HL-60 (cell line): ENCODE data around the gene ZNF575.

Experiments
- GABPA ChIP-seq: IDR thresholded peaks from 2 replicates; pipeline ENCODE4 v1.6.1; 2012; ENCODE audit warnings: low read depth
- POLR2AphosphoS5 ChIP-seq: IDR thresholded peaks from 2 replicates; pipeline ENCODE4 v1.6.1; 2012; ENCODE audit warnings: low read depth
- SPI1 ChIP-seq: IDR thresholded peaks from 2 replicates; pipeline ENCODE4 v1.6.1; 2012; ENCODE audit warnings: low read depth, mild to moderate bottlenecking, borderline replicate concordance
- TF ChIP-seq, protein P1 (sequence below): IDR thresholded peaks from one replicate; pipeline ENCODE4 v1.5.1; 2011; ENCODE audit warnings: low read length, control low read depth, inconsistent platforms; ENCODE audit not compliant: insufficient read depth
- TF ChIP-seq, protein P2 (sequence below): IDR thresholded peaks from 2 replicates; pipeline ENCODE4 v1.6.1; 2012; ENCODE audit warnings: low read depth; ENCODE audit not compliant: insufficient replicate concordance

DNA sequence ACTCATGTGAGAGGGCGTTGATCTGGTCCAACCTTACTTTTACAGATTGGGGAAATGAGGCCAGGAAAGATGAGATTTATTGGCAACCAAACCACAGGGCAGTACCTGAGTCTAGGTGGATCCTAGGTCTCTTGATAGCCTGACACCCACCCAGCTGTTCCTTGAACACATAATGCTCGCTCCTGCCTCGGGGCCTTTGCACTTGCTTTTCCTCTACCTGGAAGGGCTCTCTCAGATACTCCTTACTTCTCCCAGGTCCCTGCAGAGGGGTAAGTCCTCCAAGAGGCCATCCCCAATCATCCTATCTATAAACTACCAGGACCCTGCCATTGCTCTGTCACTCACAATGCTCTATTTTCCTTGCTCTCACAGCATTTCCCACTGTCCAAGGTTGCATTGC is 7.4 kb downstream of the ZNF575 start:
- TF ChIP-seq, protein P1, sequence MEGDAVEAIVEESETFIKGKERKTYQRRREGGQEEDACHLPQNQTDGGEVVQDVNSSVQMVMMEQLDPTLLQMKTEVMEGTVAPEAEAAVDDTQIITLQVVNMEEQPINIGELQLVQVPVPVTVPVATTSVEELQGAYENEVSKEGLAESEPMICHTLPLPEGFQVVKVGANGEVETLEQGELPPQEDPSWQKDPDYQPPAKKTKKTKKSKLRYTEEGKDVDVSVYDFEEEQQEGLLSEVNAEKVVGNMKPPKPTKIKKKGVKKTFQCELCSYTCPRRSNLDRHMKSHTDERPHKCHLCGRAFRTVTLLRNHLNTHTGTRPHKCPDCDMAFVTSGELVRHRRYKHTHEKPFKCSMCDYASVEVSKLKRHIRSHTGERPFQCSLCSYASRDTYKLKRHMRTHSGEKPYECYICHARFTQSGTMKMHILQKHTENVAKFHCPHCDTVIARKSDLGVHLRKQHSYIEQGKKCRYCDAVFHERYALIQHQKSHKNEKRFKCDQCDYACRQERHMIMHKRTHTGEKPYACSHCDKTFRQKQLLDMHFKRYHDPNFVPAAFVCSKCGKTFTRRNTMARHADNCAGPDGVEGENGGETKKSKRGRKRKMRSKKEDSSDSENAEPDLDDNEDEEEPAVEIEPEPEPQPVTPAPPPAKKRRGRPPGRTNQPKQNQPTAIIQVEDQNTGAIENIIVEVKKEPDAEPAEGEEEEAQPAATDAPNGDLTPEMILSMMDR: no peak
- no peak for TF ChIP-seq SPI1
- TF ChIP-seq POLR2AphosphoS5: no peak
- TF ChIP-seq, protein P2, sequence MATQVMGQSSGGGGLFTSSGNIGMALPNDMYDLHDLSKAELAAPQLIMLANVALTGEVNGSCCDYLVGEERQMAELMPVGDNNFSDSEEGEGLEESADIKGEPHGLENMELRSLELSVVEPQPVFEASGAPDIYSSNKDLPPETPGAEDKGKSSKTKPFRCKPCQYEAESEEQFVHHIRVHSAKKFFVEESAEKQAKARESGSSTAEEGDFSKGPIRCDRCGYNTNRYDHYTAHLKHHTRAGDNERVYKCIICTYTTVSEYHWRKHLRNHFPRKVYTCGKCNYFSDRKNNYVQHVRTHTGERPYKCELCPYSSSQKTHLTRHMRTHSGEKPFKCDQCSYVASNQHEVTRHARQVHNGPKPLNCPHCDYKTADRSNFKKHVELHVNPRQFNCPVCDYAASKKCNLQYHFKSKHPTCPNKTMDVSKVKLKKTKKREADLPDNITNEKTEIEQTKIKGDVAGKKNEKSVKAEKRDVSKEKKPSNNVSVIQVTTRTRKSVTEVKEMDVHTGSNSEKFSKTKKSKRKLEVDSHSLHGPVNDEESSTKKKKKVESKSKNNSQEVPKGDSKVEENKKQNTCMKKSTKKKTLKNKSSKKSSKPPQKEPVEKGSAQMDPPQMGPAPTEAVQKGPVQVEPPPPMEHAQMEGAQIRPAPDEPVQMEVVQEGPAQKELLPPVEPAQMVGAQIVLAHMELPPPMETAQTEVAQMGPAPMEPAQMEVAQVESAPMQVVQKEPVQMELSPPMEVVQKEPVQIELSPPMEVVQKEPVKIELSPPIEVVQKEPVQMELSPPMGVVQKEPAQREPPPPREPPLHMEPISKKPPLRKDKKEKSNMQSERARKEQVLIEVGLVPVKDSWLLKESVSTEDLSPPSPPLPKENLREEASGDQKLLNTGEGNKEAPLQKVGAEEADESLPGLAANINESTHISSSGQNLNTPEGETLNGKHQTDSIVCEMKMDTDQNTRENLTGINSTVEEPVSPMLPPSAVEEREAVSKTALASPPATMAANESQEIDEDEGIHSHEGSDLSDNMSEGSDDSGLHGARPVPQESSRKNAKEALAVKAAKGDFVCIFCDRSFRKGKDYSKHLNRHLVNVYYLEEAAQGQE: no peak
- TF ChIP-seq GABPA: no peak
